OCI-LY1 (cell line): ENCODE measurements around the gene IDS.

ENCODE experiments used
- H2AFZ ChIP-seq: fragments of 200-600 bp; sonication (generic), shearing (Covaris generic); 2 replicates; pipeline ENCODE4 v1.6.0; 2014; ENCODE audit warnings: antibody characterized with exemption, mild to moderate bottlenecking, low read length
- H3F3A ChIP-seq: fragments of 200-600 bp; sonication (generic), shearing (Covaris generic); 2 replicates; pipeline ENCODE4 v1.6.0; 2014; ENCODE audit warnings: mild to moderate bottlenecking, antibody characterized with exemption, low read length, moderate library complexity; ENCODE audit not compliant: insufficient read depth
- H3K27ac ChIP-seq: fragments of 200-600 bp; sonication (generic); 2 replicates; pipeline ENCODE4 v1.5.1; 2014; ENCODE audit warnings: low read length, mixed run types, mild to moderate bottlenecking, low read depth; ENCODE audit not compliant: poor library complexity, severe bottlenecking
- H3K27me3 ChIP-seq: fragments of 200-600 bp; sonication (generic); 2 replicates; pipeline ENCODE4 v1.6.0; 2014; ENCODE audit warnings: antibody characterized with exemption, mild to moderate bottlenecking, low read length, moderate library complexity; ENCODE audit not compliant: insufficient read depth
- H3K36me3 ChIP-seq: fragments of 200-600 bp; sonication (generic); 2 replicates; pipeline ENCODE4 v1.6.1; 2014; ENCODE audit warnings: mild to moderate bottlenecking, antibody characterized with exemption, low read length, moderate library complexity, mixed read lengths; ENCODE audit not compliant: insufficient read depth
- H3K4me1 ChIP-seq: fragments of 200-600 bp; sonication (generic); 2 replicates; pipeline ENCODE4 v1.5.1; 2014; ENCODE audit warnings: mild to moderate bottlenecking, low read length, moderate library complexity; ENCODE audit not compliant: insufficient read depth, severe bottlenecking
- H3K4me2 ChIP-seq: fragments of 200-600 bp; sonication (generic), shearing (Covaris generic); 2 replicates; pipeline ENCODE4 v1.6.1; 2014; ENCODE audit warnings: low read length
- H3K4me3 ChIP-seq: fragments of 200-600 bp; sonication (generic); 2 replicates; pipeline ENCODE4 v1.5.1; 2014; ENCODE audit warnings: low read length, low read depth, mild to moderate bottlenecking, mixed read lengths; ENCODE audit not compliant: poor library complexity, severe bottlenecking
- H3K79me2 ChIP-seq: fragments of 200-600 bp; shearing (Covaris generic); 2 replicates; pipeline ENCODE4 v1.6.1; 2016; ENCODE audit warnings: mixed run types, low read length, mixed read lengths; ENCODE audit not compliant: insufficient read depth
- H3K9ac ChIP-seq: fragments of 200-600 bp; sonication (generic), shearing (Covaris generic); 2 replicates; pipeline ENCODE4 v1.6.1; 2014; ENCODE audit warnings: mild to moderate bottlenecking, low read length, mixed read lengths
- H3K9me2 ChIP-seq: fragments of 200-600 bp; sonication (generic), shearing (Covaris generic); 2 replicates; pipeline ENCODE4 v1.6.1; 2014; ENCODE audit warnings: low read depth, mild to moderate bottlenecking, low read length, mixed read lengths
- H3K9me3 ChIP-seq: fragments of 200-600 bp; shearing (Covaris generic); 2 replicates; pipeline ENCODE4 v1.6.1; 2014; ENCODE audit warnings: low read length, mixed read lengths
- H4K20me1 ChIP-seq: fragments of 200-600 bp; sonication (generic), shearing (Covaris generic); 2 replicates; pipeline ENCODE4 v1.6.0; 2016; ENCODE audit warnings: mild to moderate bottlenecking, low read length; ENCODE audit not compliant: insufficient read depth
- EZH2 ChIP-seq: fragments of 200-600 bp; sonication (generic), shearing (Covaris generic); IDR thresholded peaks from 2 replicates; pipeline ENCODE4 v1.8.0; 2017; ENCODE audit warnings: borderline replicate concordance, mixed run types, mild to moderate bottlenecking, antibody characterized with exemption, low read length, moderate library complexity, mixed read lengths
- TF ChIP-seq, protein P1 (sequence below): fragments of 200-600 bp; sonication (generic), shearing (Covaris generic); IDR thresholded peaks from 2 replicates; pipeline ENCODE4 v1.5.1; 2017; ENCODE audit warnings: mild to moderate bottlenecking, antibody characterized with exemption, low read length, moderate library complexity, mixed read lengths

Gene IDS

GRCh38 chrX:149473092-149473491 lies 32.0 kb downstream of the IDS start:
- no peaks in the 10 kb centered on the region for H3K27me3 ChIP-seq
- no peak for TF ChIP-seq EZH2
- TF ChIP-seq, protein P1, sequence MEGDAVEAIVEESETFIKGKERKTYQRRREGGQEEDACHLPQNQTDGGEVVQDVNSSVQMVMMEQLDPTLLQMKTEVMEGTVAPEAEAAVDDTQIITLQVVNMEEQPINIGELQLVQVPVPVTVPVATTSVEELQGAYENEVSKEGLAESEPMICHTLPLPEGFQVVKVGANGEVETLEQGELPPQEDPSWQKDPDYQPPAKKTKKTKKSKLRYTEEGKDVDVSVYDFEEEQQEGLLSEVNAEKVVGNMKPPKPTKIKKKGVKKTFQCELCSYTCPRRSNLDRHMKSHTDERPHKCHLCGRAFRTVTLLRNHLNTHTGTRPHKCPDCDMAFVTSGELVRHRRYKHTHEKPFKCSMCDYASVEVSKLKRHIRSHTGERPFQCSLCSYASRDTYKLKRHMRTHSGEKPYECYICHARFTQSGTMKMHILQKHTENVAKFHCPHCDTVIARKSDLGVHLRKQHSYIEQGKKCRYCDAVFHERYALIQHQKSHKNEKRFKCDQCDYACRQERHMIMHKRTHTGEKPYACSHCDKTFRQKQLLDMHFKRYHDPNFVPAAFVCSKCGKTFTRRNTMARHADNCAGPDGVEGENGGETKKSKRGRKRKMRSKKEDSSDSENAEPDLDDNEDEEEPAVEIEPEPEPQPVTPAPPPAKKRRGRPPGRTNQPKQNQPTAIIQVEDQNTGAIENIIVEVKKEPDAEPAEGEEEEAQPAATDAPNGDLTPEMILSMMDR: no peak
- H3K4me2 ChIP-seq: no peak overlapping the region
- no peak overlapping the region for H3K9ac ChIP-seq
- no peak overlapping the region for H2AFZ ChIP-seq
- no peaks in the 10 kb centered on the region for H3K9me3 ChIP-seq
- no peaks in the 10 kb centered on the region for H3K4me1 ChIP-seq
- H3K36me3 ChIP-seq: no peaks in the 10 kb centered on the region
- H3K4me3 ChIP-seq: no peak overlapping the region
- H3F3A ChIP-seq: no peaks in the 10 kb centered on the region
- no peak overlapping the region for H3K27ac ChIP-seq
- no peaks in the 10 kb centered on the region for H4K20me1 ChIP-seq
- H3K79me2 ChIP-seq: no peaks in the 10 kb centered on the region
- H3K9me2 ChIP-seq: no peaks in the 10 kb centered on the region

- Histone ChIP-seq H3K27ac (no peak overlapping the region), H3K79me2 (no peaks in the 10 kb centered on the region), H3K36me3 (no peaks in the 10 kb centered on the region), H3K9me2 (no peaks in the 10 kb centered on the region), H4K20me1 (no peaks in the 10 kb centered on the region), H3K4me3 (no peak overlapping the region), H2AFZ (no peak overlapping the region), H3K9me3 (no peaks in the 10 kb centered on the region), H3F3A (no peaks in the 10 kb centered on the region), H3K27me3 (no peaks in the 10 kb centered on the region), H3K4me1 (no peaks in the 10 kb centered on the region), H3K9ac (no peak overlapping the region), H3K4me2 (no peak overlapping the region)
- no peak for TF ChIP-seq EZH2
- TF ChIP-seq, protein P1: no peak
Observed at GRCh38 chrX:149472625-149473024, 32.5 kb downstream of the IDS start.

- no peak overlapping the region for H3K27ac ChIP-seq
- H3K4me1 ChIP-seq: no peaks in the 10 kb centered on the region
- no peak overlapping the region for H3K9ac ChIP-seq
- no peaks in the 10 kb centered on the region for H3F3A ChIP-seq
- H3K4me3 ChIP-seq: no peak overlapping the region
- TF ChIP-seq, protein P1: no peak
- no peak for TF ChIP-seq EZH2
- H3K36me3 ChIP-seq: no peaks in the 10 kb centered on the region
- H3K27me3 ChIP-seq: no peaks in the 10 kb centered on the region
- H3K4me2 ChIP-seq: no peak overlapping the region
- H3K9me2 ChIP-seq: no peaks in the 10 kb centered on the region
- H2AFZ ChIP-seq: no peak overlapping the region
- no peaks in the 10 kb centered on the region for H3K79me2 ChIP-seq
- no peaks in the 10 kb centered on the region for H3K9me3 ChIP-seq
- H4K20me1 ChIP-seq: no peaks in the 10 kb centered on the region
Observed at GRCh38 chrX:149471397-149471796, 33.7 kb downstream of the IDS start.
